Esophagus squamous epithelium (tissue), 5 donors: ENCODE measurements around the gene ZSWIM8. TPM values are rescaled to one million over a fixed set of nuclear protein-coding genes. Genes with fewer than 3 reads are reported as not detected.

Source experiments
- DNase-seq: peaks from one replicate; lab custom pipeline; 2025; lab: John Stamatoyannopoulos, UW
- H3K27ac ChIP-seq, 4 donors: fragments of 200-600 bp; sonication (generic); one replicate each; pipeline ENCODE4 v1.5.1; 2016 to 2019; ENCODE audit warnings: mild to moderate bottlenecking in 1 of 4
- H3K27me3 ChIP-seq, 4 donors: fragments of 200-600 bp; sonication (generic); 1 replicate in 3 of 4; 2 replicates in 1 of 4; pipeline versions ENCODE4 v1.5.1 to v1.6.0; 2017 to 2021; ENCODE audit warnings: antibody characterized with exemption in 1 of 4
- H3K36me3 ChIP-seq, 3 donors: fragments of 200-600 bp; sonication (generic); one replicate each; pipeline ENCODE4 v1.5.1; 2016 to 2019
- H3K4me1 ChIP-seq, 3 donors: fragments of 200-600 bp; sonication (generic); one replicate each; pipeline ENCODE4 v1.5.1; 2017 to 2019
- H3K4me3 ChIP-seq, 4 donors: fragments of 200-600 bp; sonication (generic); 1 replicate in 3 of 4; 2 replicates in 1 of 4; pipeline ENCODE4 v1.5.1; 2016 to 2019; ENCODE audit warnings: mild to moderate bottlenecking in 2 of 4, moderate library complexity in 1 of 4
- H3K9me3 ChIP-seq, 3 donors: fragments of 200-600 bp; sonication (generic); one replicate each; pipeline ENCODE4 v1.5.1; 2016 to 2019
- POLR2A ChIP-seq, 4 donors: fragments of 450-650 bp; IDR thresholded peaks; one replicate each; pipeline ENCODE4 v1.6.1; 2017; ENCODE audit warnings: antibody characterized with exemption in 4 of 4, mild to moderate bottlenecking in 4 of 4, moderate library complexity in 3 of 4
- WGBS, 2 donors: methylation state at CpG; one replicate each; pipeline ENCODE4 v1.1.5; 2018; 5-methylcytosine and 5-hydroxymethylcytosine counted together
- intact Hi-C: fragments of 100-400 bp; cut with DNase I; formaldehyde crosslinking; loops from one replicate; pipeline ENCODE4 v1.15.0; 2022
- total RNA-seq, 4 donors: library from RNA; depleted of rRNA; stranded (reverse); fragments of >200 nt; gene quantifications; one replicate each; pipeline ENCODE4 v1.1.0, GENCODE V29; 2016
- TF ChIP-seq, protein P1 (sequence below), 6 experiments: fragments of 450-650 bp in 4 of 6; fragments of 200-600 bp in 2 of 6; sonication (generic) in 2 of 6; IDR thresholded peaks; one replicate each; pipeline ENCODE4 v1.5.1; 2016 to 2019; ENCODE audit warnings: antibody characterized with exemption in 6 of 6, mild to moderate bottlenecking in 4 of 6, moderate library complexity in 4 of 6
- donor health status: DM: yes; HTN: yes; CAD: no.

ZSWIM8 gene
- total RNA-seq, 4 donors from 2014 or later: 33.3 to 116 (median 83.9) TPM

DNA sequence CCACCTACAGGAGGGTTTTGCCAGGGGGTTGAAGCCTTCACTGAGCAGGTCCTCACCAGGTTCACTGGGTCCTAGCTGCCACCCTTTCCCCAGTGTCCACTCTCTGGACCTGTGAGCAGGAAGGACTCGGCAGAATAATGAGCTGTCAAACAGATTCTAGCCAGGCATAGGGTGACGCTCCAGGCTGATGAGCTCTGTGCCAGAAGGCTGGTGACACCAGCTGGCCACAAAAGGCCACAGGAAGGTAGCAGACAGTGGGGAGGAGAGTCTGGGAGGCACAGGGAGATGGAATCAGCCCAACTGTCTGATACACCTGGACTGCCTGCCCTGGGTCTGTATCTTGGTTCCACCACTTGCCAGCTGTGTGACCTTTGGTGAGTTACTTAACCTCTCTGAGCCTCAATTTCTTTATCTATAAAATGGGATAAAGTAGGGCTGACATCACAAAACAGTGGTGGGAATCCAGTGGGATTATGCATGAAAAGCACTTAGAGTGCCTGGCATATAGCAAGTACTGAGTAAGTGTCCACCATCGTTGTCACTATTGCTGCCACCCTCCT is 52.7 kb downstream of the ZSWIM8 start:
- Histone ChIP-seq H3K4me3 (no peak overlapping the region), H3K27ac (peak overlapping the region in 3 of 4 donors; percentile 23 to 66 (median 47)), H3K4me1 (peaks cover 0 to 11% (median 0%) of the 10 kb centered on the region in 3 donors), H3K27me3 (no peaks in the 10 kb centered on the region), H3K36me3 (peaks cover 20 to 87% (median 55%) of the 10 kb centered on the region in 3 donors), H3K9me3 (no peaks in the 10 kb centered on the region)
- no peak for DNase-seq
- 100% methylated on average over 2 of the region's 3 CpGs for WGBS, 2 donors
- intact Hi-C loops: no loop called here
- TF ChIP-seq, protein P1, sequence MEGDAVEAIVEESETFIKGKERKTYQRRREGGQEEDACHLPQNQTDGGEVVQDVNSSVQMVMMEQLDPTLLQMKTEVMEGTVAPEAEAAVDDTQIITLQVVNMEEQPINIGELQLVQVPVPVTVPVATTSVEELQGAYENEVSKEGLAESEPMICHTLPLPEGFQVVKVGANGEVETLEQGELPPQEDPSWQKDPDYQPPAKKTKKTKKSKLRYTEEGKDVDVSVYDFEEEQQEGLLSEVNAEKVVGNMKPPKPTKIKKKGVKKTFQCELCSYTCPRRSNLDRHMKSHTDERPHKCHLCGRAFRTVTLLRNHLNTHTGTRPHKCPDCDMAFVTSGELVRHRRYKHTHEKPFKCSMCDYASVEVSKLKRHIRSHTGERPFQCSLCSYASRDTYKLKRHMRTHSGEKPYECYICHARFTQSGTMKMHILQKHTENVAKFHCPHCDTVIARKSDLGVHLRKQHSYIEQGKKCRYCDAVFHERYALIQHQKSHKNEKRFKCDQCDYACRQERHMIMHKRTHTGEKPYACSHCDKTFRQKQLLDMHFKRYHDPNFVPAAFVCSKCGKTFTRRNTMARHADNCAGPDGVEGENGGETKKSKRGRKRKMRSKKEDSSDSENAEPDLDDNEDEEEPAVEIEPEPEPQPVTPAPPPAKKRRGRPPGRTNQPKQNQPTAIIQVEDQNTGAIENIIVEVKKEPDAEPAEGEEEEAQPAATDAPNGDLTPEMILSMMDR (IDR thresholded peaks at IDR 0.05): no peak
- TF ChIP-seq POLR2A (IDR thresholded peaks at IDR 0.05): no peak

DNA sequence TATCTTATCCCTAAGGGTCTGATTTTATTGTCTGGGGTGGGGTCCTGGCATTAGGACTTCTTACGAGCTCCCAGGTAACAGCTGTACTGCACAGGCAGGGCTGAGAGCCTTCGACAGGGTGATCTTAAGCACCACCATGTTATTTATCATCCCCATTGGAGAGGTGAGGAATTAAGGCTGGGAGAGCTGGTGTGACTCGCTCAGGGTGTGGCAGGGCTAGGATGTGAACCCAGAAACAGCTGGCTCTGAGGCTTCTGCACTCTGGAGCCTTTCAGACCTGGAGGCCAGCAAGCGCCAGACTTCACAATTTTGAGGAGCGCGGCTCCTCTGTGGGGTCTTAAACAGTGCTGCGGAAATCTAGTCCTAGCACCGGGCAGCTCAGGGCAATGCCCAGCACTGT is 53.4 kb downstream of the ZSWIM8 start:
- H3K4me3 ChIP-seq: no peak overlapping the region
- no peak for DNase-seq
- H3K9me3 ChIP-seq: no peaks in the 10 kb centered on the region
- H3K4me1 ChIP-seq: peaks cover 0 to 11% (median 0%) of the 10 kb centered on the region in 3 donors
- whole genome bisulfite sequencing, 2 donors: 55 to 59% methylated on average over 3 to 4 of the region's 8 CpGs
- no peak overlapping the region for H3K27ac ChIP-seq
- TF ChIP-seq POLR2A (IDR thresholded peaks at IDR 0.05): no peak
- TF ChIP-seq, protein P1 (IDR thresholded peaks at IDR 0.05): no peak
- intact Hi-C loops: no loop called here
- peaks cover 20 to 95% (median 55%) of the 10 kb centered on the region in 3 donors for H3K36me3 ChIP-seq
- no peaks in the 10 kb centered on the region for H3K27me3 ChIP-seq

DNA sequence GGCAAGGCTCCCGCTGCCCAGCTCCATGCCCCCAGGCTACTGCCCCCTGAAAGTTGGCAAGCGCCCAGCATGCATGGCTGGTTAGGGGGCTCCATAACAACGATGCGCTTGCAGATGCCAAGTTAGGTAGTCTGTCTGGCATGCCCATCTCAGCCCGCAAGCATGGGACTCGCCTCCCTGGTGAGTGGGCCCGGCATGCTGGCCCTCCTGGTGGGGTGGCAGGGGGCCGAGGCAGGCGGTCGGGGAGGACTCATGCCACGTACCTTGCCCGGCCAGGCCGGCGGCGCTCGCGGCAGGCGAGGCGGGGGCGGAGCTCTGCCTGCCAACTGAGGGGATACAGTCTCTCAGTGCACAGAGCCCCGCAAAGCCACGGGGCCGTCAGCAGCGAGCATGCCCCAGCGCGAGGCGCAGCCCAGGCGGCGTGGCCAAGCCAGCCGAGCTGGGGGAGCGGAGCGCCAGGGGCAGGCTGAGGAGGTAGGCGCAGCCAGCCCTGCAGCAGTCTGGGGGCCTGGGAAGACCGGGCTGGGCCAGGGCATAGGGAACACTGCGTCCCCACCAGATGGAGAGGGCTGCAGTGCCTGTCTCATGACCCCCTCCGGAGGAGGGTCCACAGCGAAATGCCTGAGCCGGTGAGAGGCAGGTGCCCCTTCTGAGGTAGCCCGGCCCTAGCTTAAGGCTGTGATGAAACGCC is 54.0 kb downstream of the ZSWIM8 start:
- intact Hi-C loops: no loop called here
- WGBS, 2 donors: 95 to 100% methylated on average over 1 to 4 of the region's 40 CpGs
- H3K27me3 ChIP-seq: no peaks in the 10 kb centered on the region
- TF ChIP-seq, protein P1 (IDR thresholded peaks at IDR 0.05): no peak
- TF ChIP-seq POLR2A (IDR thresholded peaks at IDR 0.05): no peak
- H3K4me1 ChIP-seq: peaks cover 0 to 11% (median 0%) of the 10 kb centered on the region in 3 donors
- DNase-seq: no peak
- H3K36me3 ChIP-seq: peaks cover 20 to 100% (median 56%) of the 10 kb centered on the region in 3 donors
- no peaks in the 10 kb centered on the region for H3K9me3 ChIP-seq
- H3K27ac ChIP-seq: no peak overlapping the region
- no peak overlapping the region for H3K4me3 ChIP-seq

DNA sequence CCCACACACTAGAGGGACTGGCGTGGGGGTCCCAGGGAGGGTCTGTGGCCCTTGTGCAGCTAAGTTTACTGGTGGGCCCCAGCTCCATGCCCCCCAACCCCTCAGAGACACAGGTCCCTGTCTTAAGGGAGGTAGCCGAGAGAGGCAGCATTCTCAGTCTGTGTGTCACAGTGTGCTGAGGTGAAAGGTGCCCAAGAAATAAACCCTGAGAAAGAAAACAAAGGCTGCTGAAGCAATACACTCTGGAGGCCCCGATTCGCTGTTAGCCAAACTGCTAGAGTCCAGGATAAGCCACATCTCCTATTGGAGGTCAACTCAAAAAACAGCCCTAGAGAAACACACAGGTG is 54.6 kb downstream of the ZSWIM8 start:
- no peak overlapping the region for H3K4me3 ChIP-seq
- H3K27me3 ChIP-seq: no peaks in the 10 kb centered on the region
- H3K4me1 ChIP-seq: peaks cover 0 to 11% (median 0%) of the 10 kb centered on the region in 3 donors
- no peaks in the 10 kb centered on the region for H3K9me3 ChIP-seq
- no peak overlapping the region for H3K27ac ChIP-seq
- DNase-seq: no peak
- WGBS, 2 donors: 94 to 100% methylated on average over 2 to 3 of the region's 4 CpGs
- TF ChIP-seq, protein P1 (IDR thresholded peaks at IDR 0.05): no peak
- no peak for TF ChIP-seq POLR2A (IDR thresholded peaks at IDR 0.05)
- peaks cover 20 to 100% (median 59%) of the 10 kb centered on the region in 3 donors for H3K36me3 ChIP-seq
- intact Hi-C loops: no loop called here

DNA sequence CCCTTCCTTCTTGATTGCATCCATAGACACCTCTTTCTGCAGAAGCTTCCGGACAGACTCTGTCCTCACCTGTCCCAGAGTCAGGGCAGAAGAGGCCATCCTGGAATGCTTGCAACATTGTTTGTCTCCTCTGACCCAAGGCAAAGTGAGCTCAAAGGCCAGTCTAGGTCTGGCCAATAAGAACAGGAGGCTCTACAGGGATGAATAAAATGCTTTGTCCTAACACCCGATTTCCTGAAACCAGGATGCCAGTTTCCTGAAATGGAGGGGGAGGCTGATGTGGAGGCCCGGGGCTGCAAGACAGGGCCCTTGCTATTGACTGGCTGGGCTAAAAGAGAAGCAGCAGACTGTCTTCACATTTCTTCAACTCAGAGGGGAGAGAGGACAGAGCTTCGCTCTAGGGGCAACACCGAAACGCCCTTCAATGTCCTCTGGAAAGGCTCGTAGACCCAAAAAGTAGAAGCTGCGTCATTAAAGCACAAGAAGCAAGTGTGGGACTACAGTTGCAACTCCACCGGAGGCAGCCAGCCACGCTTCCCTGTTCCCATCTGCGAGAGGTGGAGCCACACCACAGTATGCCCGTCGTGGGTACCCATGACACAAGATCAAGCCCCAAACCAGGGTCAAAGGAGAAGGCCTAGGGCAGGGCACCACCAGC is 55.1 kb downstream of the ZSWIM8 start:
- no peak overlapping the region for H3K27ac ChIP-seq
- no peaks in the 10 kb centered on the region for H3K9me3 ChIP-seq
- H3K4me3 ChIP-seq: no peak overlapping the region
- DNase-seq: no peak
- peaks cover 0 to 11% (median 0%) of the 10 kb centered on the region in 3 donors for H3K4me1 ChIP-seq
- 84 to 90% methylated on average over 7 to 10 of the region's 13 CpGs for WGBS, 2 donors
- intact Hi-C loops: no loop called here
- peaks cover 20 to 100% (median 59%) of the 10 kb centered on the region in 3 donors for H3K36me3 ChIP-seq
- TF ChIP-seq POLR2A (IDR thresholded peaks at IDR 0.05): no peak
- TF ChIP-seq, protein P1 (IDR thresholded peaks at IDR 0.05): no peak
- no peaks in the 10 kb centered on the region for H3K27me3 ChIP-seq
